Measurements from ENCODE around the gene KATNBL1. TPM values are rescaled to one million over a fixed set of nuclear protein-coding genes. Genes with fewer than 3 reads are reported as not detected.

KATNBL1 gene
- total and polyA plus RNA-seq, 2 experiments from 2014 or later = 68.2 to 96.1 TPM

DNA sequence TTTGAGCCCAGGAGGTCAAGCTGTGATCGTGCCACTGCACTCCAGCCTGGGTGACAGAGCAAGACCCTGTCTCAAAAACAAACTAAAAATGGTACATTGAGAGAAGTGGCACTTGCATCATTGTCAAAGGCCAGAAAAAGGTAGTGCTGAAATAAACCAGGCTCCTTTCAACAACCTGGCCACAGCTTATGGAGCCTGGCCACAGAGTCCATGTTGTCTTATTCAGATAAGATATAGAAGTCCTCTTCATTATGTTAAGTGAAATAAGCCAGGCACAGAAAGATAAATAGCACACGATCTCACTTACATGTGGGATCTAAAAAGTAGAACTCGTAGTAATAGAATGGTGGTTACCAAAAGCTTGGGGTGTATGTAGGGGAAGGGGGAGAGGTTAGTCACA, 49.7 kb upstream of the KATNBL1 start (continued):
- TF ChIP-seq, protein P1, sequence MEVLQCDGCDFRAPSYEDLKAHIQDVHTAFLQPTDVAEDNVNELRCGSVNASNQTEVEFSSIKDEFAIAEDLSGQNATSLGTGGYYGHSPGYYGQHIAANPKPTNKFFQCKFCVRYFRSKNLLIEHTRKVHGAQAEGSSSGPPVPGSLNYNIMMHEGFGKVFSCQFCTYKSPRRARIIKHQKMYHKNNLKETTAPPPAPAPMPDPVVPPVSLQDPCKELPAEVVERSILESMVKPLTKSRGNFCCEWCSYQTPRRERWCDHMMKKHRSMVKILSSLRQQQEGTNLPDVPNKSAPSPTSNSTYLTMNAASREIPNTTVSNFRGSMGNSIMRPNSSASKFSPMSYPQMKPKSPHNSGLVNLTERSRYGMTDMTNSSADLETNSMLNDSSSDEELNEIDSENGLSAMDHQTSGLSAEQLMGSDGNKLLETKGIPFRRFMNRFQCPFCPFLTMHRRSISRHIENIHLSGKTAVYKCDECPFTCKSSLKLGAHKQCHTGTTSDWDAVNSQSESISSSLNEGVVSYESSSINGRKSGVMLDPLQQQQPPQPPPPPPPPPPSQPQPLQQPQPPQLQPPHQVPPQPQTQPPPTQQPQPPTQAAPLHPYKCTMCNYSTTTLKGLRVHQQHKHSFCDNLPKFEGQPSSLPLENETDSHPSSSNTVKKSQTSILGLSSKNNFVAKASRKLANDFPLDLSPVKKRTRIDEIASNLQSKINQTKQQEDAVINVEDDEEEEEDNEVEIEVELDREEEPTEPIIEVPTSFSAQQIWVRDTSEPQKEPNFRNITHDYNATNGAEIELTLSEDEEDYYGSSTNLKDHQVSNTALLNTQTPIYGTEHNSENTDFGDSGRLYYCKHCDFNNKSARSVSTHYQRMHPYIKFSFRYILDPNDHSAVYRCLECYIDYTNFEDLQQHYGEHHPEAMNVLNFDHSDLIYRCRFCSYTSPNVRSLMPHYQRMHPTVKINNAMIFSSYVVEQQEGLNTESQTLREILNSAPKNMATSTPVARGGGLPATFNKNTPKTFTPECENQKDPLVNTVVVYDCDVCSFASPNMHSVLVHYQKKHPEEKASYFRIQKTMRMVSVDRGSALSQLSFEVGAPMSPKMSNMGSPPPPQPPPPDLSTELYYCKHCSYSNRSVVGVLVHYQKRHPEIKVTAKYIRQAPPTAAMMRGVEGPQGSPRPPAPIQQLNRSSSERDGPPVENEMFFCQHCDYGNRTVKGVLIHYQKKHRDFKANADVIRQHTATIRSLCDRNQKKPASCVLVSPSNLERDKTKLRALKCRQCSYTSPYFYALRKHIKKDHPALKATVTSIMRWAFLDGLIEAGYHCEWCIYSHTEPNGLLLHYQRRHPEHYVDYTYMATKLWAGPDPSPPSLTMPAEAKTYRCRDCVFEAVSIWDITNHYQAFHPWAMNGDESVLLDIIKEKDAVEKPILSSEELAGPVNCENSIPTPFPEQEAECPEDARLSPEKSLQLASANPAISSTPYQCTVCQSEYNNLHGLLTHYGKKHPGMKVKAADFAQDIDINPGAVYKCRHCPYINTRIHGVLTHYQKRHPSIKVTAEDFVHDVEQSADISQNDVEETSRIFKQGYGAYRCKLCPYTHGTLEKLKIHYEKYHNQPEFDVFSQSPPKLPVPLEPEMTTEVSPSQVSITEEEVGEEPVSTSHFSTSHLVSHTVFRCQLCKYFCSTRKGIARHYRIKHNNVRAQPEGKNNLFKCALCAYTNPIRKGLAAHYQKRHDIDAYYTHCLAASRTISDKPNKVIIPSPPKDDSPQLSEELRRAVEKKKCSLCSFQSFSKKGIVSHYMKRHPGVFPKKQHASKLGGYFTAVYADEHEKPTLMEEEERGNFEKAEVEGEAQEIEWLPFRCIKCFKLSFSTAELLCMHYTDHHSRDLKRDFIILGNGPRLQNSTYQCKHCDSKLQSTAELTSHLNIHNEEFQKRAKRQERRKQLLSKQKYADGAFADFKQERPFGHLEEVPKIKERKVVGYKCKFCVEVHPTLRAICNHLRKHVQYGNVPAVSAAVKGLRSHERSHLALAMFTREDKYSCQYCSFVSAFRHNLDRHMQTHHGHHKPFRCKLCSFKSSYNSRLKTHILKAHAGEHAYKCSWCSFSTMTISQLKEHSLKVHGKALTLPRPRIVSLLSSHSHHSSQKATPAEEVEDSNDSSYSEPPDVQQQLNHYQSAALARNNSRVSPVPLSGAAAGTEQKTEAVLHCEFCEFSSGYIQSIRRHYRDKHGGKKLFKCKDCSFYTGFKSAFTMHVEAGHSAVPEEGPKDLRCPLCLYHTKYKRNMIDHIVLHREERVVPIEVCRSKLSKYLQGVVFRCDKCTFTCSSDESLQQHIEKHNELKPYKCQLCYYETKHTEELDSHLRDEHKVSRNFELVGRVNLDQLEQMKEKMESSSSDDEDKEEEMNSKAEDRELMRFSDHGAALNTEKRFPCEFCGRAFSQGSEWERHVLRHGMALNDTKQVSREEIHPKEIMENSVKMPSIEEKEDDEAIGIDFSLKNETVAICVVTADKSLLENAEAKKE (CRISPR knock-in tag; IDR thresholded peaks at IDR 0.05) = no peak

- H3K4me1 Mint-ChIP-seq = no peaks in the 10 kb centered on the region
- no peak overlapping the region for H3K27ac Mint-ChIP-seq
- no peaks in the 10 kb centered on the region for H3K4me1 ChIP-seq (ENCODE audit: insufficient read depth)
- no peaks in the 10 kb centered on the region for H3K79me2 ChIP-seq (replicated peaks; ENCODE audit: insufficient read depth)
- H3K27me3 ChIP-seq (ENCODE audit: insufficient read depth) = no peaks in the 10 kb centered on the region
- H3K27ac ChIP-seq (ENCODE audit: low read depth) = no peak overlapping the region
- H3K4me2 ChIP-seq = no peak overlapping the region
- no peak for DNase-seq (ENCODE audit: low spot score)
- H2AFZ ChIP-seq = no peak overlapping the region
- no peaks in the 10 kb centered on the region for H4K20me1 ChIP-seq (replicated peaks; ENCODE audit: insufficient read depth)
- no peaks in the 10 kb centered on the region for H3K9me3 Mint-ChIP-seq
- H3K4me3 ChIP-seq = no peak overlapping the region
- no peak for ATAC-seq
- H3F3A ChIP-seq (replicated peaks; ENCODE audit: low read depth) = no peaks in the 10 kb centered on the region
- H3K36me3 Mint-ChIP-seq (ENCODE audit: low read depth) = no peaks in the 10 kb centered on the region
- H3K27me3 Mint-ChIP-seq (ENCODE audit: insufficient read depth, low read depth, poor library complexity) = no peaks in the 10 kb centered on the region
- H3K36me3 ChIP-seq (ENCODE audit: insufficient read depth) = no peaks in the 10 kb centered on the region
- H3K4me3 Mint-ChIP-seq = no peak overlapping the region
- no peaks in the 10 kb centered on the region for H3K9me2 ChIP-seq (ENCODE audit: insufficient read depth)
- TF ChIP-seq, protein P1 (CRISPR knock-in tag; IDR thresholded peaks at IDR 0.05) = no peak
- TF ChIP-seq ZNF114 (CRISPR knock-in tag; IDR thresholded peaks at IDR 0.05) = no peak
- TF ChIP-seq, protein P2, sequence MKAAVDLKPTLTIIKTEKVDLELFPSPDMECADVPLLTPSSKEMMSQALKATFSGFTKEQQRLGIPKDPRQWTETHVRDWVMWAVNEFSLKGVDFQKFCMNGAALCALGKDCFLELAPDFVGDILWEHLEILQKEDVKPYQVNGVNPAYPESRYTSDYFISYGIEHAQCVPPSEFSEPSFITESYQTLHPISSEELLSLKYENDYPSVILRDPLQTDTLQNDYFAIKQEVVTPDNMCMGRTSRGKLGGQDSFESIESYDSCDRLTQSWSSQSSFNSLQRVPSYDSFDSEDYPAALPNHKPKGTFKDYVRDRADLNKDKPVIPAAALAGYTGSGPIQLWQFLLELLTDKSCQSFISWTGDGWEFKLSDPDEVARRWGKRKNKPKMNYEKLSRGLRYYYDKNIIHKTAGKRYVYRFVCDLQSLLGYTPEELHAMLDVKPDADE (IDR thresholded peaks at IDR 0.05) = no peak
- TF ChIP-seq JUNB (IDR thresholded peaks at IDR 0.05; ENCODE audit: unreplicated experiment) = no peak
- no peak for TF ChIP-seq CTCF (conservative IDR thresholded peaks at IDR 0.05; ENCODE audit: low read depth in 2 of 2)
- no peak for TF ChIP-seq STAT1 (IDR thresholded peaks at IDR 0.05; ENCODE audit: unreplicated experiment)
- TF ChIP-seq NANOG (IDR thresholded peaks at IDR 0.05; ENCODE audit: borderline replicate concordance) = no peak
These were observed 48.3 kb upstream of the KATNBL1 start for GRCh38 chr15:34258151-34258550.
